ENCODE results near the gene LRRC8D. TPM values are rescaled to one million over a fixed set of nuclear protein-coding genes. Genes with fewer than 3 reads are reported as not detected.
A peak's percentile ranks its signal among the peaks of the same experiment; 100 is the strongest.

The LRRC8D gene
- total and polyA plus RNA-seq, 9 donors, result 5.0 to 14.1 (median 8.8) TPM

- WGBS, 3 donors, result 0 to 1% (median 1%) methylated on average over 43 to 73 of the region's 73 CpGs
- Histone ChIP-seq H3K36me3 (no peaks in the 10 kb centered on the region), H3K4me3 (peak overlapping the region; percentile 66), H3K9me3 (no peaks in the 10 kb centered on the region), H3K4me1 (ENCODE audit: insufficient read depth) (peaks cover 5% of the 10 kb centered on the region), H3K27ac (peak overlapping the region; percentile 17 to 23), H3K27me3 (no peaks in the 10 kb centered on the region)
- peak; percentile 10 to 46 (median 37) for DNase-seq
- intact Hi-C loops (cut with DNase I), result no loop called here
- TF ChIP-seq POLR2A (IDR thresholded peaks at IDR 0.05), result no peak
- TF ChIP-seq CTCF (IDR thresholded peaks at IDR 0.05), result no peak
- TF ChIP-seq EP300 (IDR thresholded peaks at IDR 0.05), result no peak
Observed at GRCh38 chr1:89821322-89822108, 683 bp downstream of the LRRC8D start.

GRCh38 chr1:89822109-89822962, 1.5 kb downstream of the LRRC8D start:
- intact Hi-C loops (cut with DNase I), result no loop called here
- H3K27ac ChIP-seq, result no peak overlapping the region
- no peaks in the 10 kb centered on the region for H3K9me3 ChIP-seq
- TF ChIP-seq CTCF (IDR thresholded peaks at IDR 0.05) (no peak), EP300 (IDR thresholded peaks at IDR 0.05) (no peak), POLR2A (IDR thresholded peaks at IDR 0.05) (no peak)
- WGBS, 3 donors, result 65 to 72% (median 69%) methylated on average over 17 of the region's 17 CpGs
- peaks cover 5% of the 10 kb centered on the region for H3K4me1 ChIP-seq (ENCODE audit: insufficient read depth)
- peak overlapping the region; percentile 66 for H3K4me3 ChIP-seq
- DNase-seq, result no peak
- H3K36me3 ChIP-seq, result no peaks in the 10 kb centered on the region
- H3K27me3 ChIP-seq, result no peaks in the 10 kb centered on the region

DNA sequence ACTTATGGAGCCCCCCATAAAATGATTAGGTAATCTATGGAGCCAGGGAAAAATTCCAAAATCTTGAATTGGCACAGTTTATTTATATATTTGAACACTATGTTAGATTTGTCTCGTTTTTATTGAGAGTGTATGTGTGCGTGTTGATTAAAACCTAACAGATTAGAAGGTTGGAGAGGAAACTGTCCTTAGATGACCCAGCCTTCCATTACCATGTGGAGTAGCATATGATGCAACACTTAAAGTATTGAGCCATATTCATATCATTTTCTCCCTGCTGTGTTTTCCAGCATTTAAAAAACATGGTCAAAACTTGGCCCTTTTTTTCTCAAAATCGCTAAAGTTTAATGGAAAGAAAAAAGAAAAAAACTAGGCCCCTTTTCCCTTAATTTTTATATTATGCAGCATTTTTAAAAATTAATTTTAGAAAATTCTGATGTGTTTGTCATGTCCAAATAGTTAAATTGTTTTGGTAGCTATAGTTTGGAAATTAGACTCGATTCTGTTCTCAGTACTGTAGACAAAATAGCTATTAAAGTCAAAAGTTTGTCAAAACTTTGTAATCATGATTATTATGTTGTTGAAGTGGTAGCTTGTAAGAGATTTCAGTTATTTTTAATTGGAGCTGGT, 2.3 kb downstream of the LRRC8D start:
- no peaks in the 10 kb centered on the region for H3K9me3 ChIP-seq
- no peak overlapping the region for H3K4me3 ChIP-seq
- no peak for TF ChIP-seq EP300 (IDR thresholded peaks at IDR 0.05)
- no peak for TF ChIP-seq CTCF (IDR thresholded peaks at IDR 0.05)
- no peak for TF ChIP-seq POLR2A (IDR thresholded peaks at IDR 0.05)
- H3K27ac ChIP-seq, result no peak overlapping the region
- 30 to 62% (median 47%) methylated on average over 4 of the region's 4 CpGs for WGBS, 3 donors
- H3K36me3 ChIP-seq, result no peaks in the 10 kb centered on the region
- DNase-seq, result no peak
- H3K27me3 ChIP-seq, result no peaks in the 10 kb centered on the region
- intact Hi-C loops (cut with DNase I), result no loop called here
- peaks cover 5% of the 10 kb centered on the region for H3K4me1 ChIP-seq (ENCODE audit: insufficient read depth)

- intact Hi-C loops (cut with DNase I), result no loop called here
- Histone ChIP-seq H3K27ac (no peak overlapping the region), H3K4me1 (ENCODE audit: insufficient read depth) (peaks cover 5% of the 10 kb centered on the region), H3K4me3 (no peak overlapping the region), H3K9me3 (no peaks in the 10 kb centered on the region), H3K27me3 (no peaks in the 10 kb centered on the region), H3K36me3 (no peaks in the 10 kb centered on the region)
- TF ChIP-seq POLR2A (IDR thresholded peaks at IDR 0.05) (no peak), EP300 (IDR thresholded peaks at IDR 0.05) (no peak), CTCF (IDR thresholded peaks at IDR 0.05) (no peak)
- no peak for DNase-seq
- 62 to 70% (median 65%) methylated on average over 6 of the region's 6 CpGs for WGBS, 3 donors
Observed at GRCh38 chr1:89823679-89824292, 3.0 kb downstream of the LRRC8D start.

Measured in ovary (tissue), 9 donors.